Sciatic nerve (tissue), 2 donors: ENCODE results near the gene BICRAL. TPM values are rescaled to one million over a fixed set of nuclear protein-coding genes. Genes with fewer than 3 reads are reported as not detected.

ENCODE experiments used
- ATAC-seq: fragments of 200-7000 bp; cut with Tn5 transposase; one replicate; pipeline ENCODE4 v1.9.1; 2020; ENCODE audit warnings: mild to moderate bottlenecking, moderate library complexity
- DNase-seq: peaks from one replicate; pipeline ENCODE4 v3.0.0-alpha.2; 2020; ENCODE audit warnings: low spot score
- intact Hi-C: fragments of 100-400 bp; cut with DNase I; formaldehyde crosslinking; loops from one replicate; pipeline ENCODE4 v1.14.2; 2022
- total RNA-seq: library from RNA; stranded (reverse); fragmentation: NEBNext Ultra II Directional; extraction: Animal tissue kit (Norgen Biotek cat#: 25700); gene quantifications from one replicate; pipeline ENCODE4 v1.2.1, GENCODE V29; 2021
- donor health status: DM: no; HTN: no; CAD: no.
- donor health status: DM: no; HTN: no; CAD: no.

The BICRAL gene
- total RNA-seq, 1 donor from 2014 or later: 27.7 TPM

DNA sequence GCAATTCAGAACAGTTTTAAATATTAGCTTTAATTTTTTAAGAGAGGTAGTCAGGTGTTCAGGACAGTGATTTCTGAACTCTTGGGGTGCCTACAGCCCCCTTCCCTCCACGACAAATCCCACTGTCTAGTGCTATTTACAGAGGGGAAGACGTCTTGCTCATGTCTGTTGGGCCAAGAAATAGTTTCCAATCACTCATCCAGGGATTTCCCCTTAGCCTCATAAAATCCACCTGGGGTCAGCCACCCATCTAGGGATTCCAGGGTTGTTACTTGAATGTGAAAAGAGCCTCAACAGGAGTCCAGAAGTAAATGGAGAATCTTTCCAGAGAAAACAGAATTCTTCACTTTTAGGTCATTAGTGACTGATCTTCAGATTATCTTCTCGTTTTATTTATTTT is 37.0 kb downstream of the BICRAL start:
- DNase-seq (no peak), ATAC-seq (no peak)
- intact Hi-C loops: no loop called here

DNA sequence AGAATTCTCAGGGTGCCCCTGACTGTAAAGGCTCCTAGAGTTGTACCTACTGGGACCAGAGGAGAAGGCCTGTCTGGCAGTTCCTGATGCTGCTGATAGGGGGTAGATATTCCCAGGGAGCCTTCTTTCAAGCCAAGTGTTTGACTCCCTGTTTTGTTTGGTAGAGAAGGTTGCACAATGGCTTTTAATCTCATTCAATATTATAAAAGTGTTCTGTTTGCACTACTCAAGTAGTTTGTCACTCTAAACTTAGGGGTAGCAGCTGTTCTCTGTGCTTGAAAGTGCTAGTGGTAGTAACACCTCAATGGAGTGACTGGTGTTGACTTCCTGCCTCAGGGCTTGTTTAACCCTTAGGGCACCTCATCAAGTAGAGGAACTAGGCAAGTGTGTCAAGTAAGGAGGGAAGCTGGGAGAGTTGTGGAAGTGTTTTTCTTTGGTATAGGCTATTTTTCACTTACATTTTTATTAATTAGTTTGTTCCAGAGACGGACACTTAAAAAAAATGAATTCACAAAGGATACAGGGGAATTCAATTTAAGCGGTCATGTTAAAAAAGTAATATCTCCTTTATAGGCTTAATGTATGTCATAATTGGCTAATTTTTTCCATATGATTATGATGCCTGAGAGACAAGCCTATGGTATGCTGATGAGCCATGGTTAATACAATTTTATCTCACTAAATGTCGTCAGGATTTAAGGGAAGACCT is 38.1 kb downstream of the BICRAL start:
- no peak for DNase-seq
- intact Hi-C loops: no loop called here

DNA sequence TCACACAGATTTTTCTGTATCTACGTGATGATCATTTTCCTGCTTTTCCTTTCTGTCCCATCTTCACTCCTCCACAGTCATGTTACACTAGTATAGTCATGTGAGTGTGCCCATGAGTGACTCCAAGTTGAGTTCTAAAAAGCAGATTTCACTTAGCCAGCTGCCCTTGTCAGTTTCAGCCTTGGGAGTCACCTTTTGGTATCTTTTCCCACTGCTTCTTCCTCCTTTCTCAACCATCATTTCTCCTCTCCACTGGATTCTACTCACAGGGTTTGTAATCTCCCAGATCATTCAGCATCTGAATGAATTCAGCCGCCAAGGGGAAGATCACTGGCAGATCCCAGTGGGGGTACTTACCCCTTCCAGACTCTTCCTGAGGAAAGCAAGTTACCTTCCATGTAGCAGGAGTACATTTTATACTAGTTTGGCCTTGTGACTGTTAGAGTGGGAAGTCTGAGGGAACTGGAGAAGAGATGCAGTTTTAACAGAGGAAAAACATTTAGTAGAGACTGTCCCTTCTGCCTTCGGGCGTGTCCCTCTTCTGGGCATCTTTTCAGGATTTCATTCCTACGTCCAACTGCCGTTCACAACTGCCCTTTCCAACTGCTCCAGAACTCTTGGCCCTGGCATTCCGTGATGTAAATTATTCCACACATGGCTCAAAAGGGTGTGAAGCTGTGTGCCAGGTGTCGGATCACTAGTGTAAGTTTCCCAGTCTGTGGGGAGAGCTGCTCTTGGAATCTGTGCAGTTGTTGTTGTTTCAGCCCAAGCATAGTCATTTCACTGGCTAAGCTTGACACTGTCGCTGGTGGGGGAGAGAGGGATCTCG is 38.9 kb downstream of the BICRAL start:
- intact Hi-C loops: no loop called here
- ATAC-seq: peak; percentile 67
- no peak for DNase-seq

More for the DNA sequence above, 38.1 kb downstream of the BICRAL start:
- ATAC-seq: peak; percentile 74

DNA sequence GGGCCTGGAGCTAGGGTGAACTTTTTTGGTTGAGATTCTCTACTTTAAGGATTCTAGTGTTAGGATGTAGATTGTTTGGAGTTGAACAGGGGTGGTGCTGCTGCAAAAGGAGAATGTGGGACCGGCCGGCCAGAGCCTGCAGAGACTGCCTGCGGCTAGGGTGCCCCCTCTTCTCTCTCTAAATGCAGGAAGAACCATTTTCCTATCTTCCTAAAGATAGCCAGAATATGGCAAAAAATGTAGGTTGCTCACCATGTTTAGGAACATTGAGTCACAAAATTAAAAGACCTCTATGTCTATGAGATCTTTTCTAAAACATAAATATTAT is 39.5 kb downstream of the BICRAL start:
- intact Hi-C loops: no loop called here
- ATAC-seq (peak; percentile 68), DNase-seq (no peak)

DNA sequence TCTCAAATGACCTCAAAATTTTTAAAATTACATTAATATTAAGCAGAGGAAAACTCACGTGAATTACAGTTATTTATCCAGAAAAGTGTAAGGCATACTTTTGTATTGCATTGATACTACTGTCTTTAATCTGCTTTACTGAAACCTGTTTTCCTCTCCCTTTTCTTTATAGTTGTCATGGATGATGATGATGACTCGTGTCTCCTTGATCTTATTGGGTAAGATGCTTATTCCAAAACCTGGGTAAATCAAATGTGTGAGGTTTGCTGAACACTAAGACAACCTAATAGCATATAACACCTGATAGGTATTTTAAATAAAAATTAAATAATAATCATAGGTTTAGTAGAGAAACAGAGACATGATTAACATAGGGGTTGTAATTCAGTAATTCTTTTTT is 40.0 kb downstream of the BICRAL start:
- no peak for ATAC-seq
- intact Hi-C loops: no loop called here

DNA sequence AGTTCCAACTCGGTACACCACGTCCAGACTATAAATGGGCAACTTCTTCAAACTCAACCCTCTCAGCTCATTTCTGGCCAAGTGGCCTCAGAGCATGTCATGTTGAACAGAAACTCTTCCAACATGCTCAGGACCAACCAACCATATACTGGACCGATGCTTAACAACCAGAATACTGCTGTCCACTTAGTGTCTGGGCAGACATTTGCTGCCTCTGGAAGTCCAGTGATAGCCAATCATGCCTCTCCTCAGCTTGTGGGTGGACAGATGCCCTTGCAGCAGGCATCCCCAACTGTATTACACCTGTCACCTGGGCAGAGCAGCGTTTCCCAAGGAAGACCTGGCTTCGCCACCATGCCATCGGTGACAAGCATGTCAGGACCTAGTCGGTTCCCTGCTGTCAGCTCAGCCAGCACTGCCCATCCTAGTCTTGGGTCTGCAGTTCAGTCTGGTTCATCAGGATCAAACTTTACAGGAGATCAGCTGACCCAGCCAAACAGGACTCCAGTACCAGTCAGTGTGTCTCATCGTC is 47.8 kb downstream of the BICRAL start:
- DNase-seq (no peak), ATAC-seq (no peak)
- intact Hi-C loops: no loop called here

More for the DNA sequence above, 40.0 kb downstream of the BICRAL start:
- no peak for DNase-seq

DNA sequence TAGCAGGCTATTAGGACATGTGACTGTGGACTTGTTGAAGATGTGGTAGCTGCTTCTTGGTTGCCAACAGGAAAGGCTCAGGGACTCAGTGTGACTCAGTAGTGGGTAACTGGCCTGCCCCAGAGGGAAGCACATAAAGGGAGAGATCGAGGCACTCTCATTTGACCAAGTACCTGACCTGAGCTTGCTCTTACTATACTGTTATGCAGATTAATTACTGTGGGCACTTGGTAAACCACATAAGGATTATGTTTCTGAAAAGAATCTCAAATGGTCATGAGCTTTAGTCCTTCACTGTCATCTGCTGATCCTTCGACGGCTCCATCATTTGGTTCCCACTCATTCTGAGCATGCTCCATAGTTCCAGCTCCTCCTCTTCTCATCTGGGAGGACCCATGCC is 49.4 kb downstream of the BICRAL start:
- ATAC-seq: no peak
- intact Hi-C loops: no loop called here
- no peak for DNase-seq

DNA sequence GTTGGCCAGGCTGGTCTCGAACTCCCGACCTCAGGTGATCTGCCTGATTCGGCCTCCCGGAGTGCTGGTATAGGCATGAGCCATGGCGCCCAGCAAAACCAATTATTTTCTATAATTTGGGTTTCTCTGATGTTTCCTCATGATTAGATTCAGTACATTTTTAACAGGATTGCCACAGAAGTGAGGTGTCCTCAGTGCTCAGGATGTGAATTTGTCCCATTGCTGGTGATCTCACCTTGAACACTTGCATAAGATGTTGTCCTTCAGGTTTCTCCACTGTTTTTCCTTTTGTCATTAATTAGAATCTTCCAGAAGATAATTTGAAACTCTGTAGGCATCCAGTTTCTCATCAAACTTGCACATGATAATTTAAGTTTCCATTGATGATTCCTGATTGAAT is 52.2 kb downstream of the BICRAL start:
- intact Hi-C loops: no loop called here
- ATAC-seq: no peak
- no peak for DNase-seq

DNA sequence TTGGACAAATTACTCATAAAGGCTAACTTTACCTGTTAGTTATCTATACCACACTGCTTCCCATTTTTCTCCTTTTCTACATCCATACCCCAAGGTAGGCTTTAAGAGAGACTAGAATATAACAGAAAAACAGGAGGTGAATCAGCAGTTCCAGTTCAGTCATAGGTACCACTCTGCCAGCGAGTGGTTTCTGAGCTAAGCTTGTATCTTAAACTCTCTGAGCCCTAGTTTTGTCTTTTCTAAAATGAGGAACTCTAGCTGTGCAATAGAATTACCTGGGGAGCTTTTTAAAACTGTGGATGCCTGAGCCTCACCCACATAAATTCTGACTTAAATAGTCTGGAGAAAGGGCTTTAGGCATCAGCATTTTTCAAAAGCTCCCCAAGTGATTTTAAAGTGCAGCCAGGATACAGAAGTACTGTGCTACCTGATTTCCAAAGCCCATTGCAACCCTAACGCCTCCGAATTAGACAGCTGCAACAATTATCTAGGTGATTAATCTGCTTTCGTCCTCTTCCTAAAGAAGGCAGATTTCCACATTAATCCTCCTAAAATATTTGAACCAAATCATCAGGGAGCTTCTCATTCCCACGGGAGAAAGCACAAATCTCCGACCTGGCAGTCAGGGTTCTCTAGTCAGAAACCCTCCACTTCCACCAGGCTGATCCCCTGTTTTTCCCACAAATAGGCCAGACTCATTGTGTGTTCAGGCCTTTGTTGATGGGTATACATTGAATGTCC is 60.2 kb downstream of the BICRAL start:
- intact Hi-C loops: no loop called here
- no peak for ATAC-seq

DNA sequence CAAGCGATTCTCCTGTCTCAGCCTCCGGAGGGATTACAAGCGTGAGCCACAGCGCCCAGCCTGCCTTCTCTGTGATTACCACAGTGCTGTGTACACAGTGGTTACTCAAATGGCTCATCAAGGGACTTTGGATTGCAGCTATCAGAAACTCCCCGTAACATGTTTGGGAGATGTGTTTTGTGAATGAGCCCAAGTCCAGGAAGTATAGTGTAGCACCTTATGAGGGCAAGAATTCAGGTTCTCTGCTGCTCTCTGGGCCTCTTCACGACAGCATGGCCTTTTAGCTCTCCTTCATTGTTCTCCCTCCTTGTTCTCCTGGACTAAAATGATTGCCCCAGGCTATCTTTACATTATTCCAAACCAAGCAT is 63.5 kb downstream of the BICRAL start:
- ATAC-seq (no peak), DNase-seq (no peak)
- intact Hi-C loops: no loop called here

More for the DNA sequence above, 60.2 kb downstream of the BICRAL start:
- DNase-seq: no peak

DNA sequence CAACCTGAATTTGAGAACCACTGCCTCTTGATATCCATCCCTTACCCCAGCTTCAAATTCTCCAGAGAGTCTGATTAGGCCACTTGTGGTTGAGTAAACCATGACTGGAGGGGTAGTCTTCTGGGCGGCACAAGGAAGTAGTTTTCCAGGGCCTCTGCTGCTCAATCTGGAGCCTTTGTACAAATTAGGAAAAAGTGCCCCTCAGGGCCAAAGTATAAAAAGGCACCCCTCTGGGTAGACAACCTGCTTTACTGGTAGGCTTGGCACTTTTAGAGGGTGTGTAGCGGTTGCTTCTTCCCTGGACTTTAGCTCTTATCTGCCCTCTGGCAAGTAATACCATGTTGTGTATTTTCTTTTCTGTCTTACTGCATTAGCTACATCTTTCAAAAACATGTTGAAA is 64.7 kb downstream of the BICRAL start:
- intact Hi-C loops: no loop called here
- no peak for DNase-seq
- no peak for ATAC-seq

DNA sequence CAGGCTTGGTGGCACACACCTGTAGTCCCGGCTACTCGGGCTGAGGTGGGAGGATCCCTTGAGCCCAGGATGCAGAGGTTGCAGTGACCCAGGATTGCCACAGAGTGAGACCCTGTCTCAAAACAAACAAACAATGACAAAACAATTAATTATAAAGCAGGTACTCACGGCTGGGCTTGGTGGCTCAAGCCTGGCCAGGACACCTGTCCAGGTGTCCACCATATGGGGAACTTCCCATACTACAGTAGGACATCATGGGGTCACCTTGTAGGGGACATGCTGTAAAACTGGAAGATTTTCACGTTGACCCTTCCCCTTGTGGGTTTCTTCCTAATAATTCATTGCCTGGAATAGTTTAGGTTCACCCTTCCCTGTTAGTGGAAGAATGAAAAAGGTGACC is 66.8 kb downstream of the BICRAL start:
- DNase-seq: no peak
- intact Hi-C loops: no loop called here
- ATAC-seq: no peak

DNA sequence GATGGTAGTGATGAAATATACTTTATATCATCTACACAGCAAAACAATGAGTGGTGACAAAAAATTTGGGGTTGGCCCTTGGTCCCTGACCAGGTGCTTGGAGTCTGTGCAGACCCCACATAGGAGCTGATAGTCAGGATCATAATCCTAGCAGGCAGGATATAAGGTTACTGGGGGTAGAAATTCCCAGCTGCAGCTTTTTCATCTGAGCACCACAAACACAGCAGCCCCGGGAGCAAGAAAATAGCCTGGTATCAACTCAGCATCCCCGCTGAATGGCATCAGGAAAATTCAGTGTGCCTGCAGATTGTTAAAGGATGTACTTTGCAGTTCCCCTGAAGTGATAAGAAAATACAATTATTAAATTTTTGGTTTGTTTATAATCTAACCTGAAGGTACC is 69.7 kb downstream of the BICRAL start:
- intact Hi-C loops: no loop called here
- no peak for ATAC-seq
- no peak for DNase-seq

DNA sequence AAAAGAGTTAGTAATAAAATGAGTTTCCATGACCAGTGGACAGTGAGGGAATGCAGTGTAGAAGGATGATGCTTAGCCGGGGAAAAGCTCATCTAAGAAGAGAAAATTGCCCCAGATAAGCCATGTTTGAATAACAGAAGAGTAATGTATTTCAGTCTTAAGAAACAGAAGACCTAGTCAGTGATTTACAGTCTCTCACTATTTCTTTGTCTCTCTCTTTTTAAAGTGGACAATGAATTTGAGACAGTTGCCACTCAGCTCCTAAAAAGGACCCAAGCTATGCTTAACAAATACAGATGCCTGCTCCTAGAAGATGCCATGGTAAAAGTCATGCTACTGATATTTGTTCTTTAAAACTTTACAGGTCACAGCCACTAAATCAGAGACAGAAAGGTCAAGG is 78.2 kb downstream of the BICRAL start:
- ATAC-seq: no peak

DNA sequence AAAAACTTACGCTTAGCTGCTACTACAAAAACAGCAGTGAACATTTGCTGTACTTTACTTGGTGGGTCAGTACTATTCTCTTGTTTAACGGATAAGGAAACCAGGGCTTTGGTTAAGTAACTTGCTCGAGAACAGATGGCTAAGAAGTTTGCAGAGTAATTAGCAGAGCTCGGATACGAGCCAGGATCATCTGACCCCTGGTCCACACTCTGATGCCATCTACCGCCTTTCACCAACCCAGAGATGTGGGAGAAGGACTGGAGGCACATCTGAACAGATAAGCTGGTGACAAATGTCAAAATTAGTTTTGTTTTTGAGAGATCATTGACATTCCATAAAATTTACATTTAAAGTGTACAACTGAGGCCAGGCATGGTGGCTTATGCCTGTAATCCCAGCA is 78.6 kb downstream of the BICRAL start:
- ATAC-seq (no peak), DNase-seq (no peak)
- intact Hi-C loops: no loop called here

More for the DNA sequence above, 78.2 kb downstream of the BICRAL start:
- DNase-seq: no peak
- intact Hi-C loops: no loop called here

DNA sequence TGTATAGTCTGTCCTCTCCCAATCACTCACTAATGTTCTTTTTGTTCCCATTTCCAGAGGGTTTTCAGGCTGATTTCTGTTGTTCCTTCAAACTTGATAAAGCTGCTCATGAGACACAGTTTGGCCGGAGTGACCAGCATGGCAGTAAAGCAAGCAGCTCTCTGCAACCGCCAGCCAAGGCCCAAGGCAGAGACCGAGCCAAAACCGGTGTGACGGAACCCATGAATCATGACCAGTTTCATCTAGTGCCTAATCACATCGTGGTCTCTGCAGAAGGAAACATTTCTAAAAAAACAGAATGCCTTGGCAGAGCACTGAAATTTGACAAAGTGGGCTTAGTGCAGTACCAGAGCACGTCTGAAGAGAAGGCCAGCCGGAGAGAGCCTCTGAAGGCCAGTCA is 82.8 kb downstream of the BICRAL start:
- intact Hi-C loops: no loop called here
- ATAC-seq: peak; percentile 49
- DNase-seq: no peak

DNA sequence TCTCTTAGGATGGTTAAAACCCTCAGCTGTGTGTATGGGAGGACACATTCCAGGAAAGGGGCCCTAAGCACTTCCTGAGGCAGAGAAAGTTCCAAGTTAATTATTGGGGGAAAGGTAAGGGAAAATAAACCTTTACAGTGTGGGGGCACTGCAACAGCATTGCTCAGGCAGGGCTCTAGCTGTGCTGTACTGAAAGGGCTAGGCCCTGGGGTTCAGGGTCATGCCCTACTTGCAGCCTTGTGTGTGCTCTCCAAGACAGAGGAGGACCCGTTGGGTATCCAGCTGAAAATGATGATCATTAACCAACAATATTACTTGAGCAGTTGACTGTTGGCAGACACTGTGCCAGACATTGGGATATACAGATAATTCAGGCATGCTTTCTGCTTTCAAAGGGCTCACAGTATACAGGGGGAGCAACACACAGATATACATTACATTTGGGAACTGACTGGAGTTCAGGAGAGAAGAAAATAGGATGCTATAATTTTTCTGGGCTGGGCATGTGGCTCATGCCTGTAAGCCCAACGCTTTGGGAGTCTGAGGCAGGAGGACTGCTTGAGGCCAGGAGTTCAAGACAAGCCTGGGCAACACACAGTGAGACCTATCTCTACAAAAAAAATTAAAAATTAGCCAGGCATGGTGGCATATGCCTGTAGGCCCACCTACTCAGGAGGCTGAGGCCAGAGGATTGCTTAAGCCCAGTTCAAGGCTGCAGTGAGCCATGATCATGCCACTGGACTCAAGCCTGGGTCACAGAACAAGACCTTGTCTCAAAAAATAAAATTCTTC is 88.5 kb downstream of the BICRAL start:
- intact Hi-C loops: loop anchor here (10.0 kb wide), 2 partner anchors 126 to 206 kb away; partner anchors contain the start of gene TBCC
- DNase-seq: no peak
- no peak for ATAC-seq

DNA sequence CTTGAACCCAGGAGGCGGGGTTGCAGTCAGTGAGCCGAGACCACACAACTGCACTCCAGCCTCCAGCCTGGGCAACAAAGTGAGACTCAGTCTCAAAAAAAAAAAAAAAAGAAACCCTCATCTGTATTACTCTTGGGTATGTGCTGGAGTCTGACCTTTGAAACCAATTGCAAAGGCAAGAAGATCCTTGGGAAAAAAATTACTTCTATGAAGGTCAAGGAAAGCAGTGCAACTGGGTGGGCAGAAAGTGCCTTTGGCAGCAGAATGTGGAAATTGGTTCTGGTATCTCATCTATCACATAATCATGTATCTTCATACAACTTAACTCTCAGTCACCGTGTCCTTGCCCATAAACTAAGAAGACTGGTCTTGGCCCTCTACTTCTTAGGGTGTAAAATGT is 89.9 kb downstream of the BICRAL start:
- no peak for DNase-seq
- intact Hi-C loops: loop anchor here (10.0 kb wide), 2 partner anchors 127 to 207 kb away; partner anchors contain the start of gene TBCC

DNA sequence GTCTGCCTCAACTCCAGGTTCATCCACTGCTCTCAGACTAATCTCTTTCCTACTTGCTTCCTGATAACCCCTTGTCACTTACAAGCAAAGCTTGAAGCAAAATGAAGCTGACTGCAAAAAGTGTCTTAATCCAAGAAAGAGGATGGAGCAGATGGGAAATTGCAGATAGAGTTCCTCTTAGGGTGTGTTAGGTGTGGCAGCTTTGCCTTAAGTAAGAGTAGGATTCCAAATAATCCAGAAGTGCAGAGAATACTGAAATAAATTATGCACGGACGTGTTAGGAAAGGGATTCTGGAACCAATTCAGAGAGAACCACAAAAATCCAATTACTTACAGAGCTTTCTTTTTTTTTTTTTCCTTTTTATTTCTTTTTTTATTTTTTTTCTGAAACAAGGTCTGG is 91.5 kb downstream of the BICRAL start:
- ATAC-seq: no peak
- no peak for DNase-seq
- intact Hi-C loops: loop anchor here (10.0 kb wide), 2 partner anchors 129 to 209 kb away; partner anchors contain the start of gene TBCC

More for the DNA sequence above, 89.9 kb downstream of the BICRAL start:
- no peak for ATAC-seq
